Measurements from ENCODE around the gene DNAJC2. TPM values are rescaled to one million over a fixed set of nuclear protein-coding genes. Genes with fewer than 3 reads are reported as not detected.

DNAJC2 gene
- total and polyA plus RNA-seq, 12 donors, result 5.5 to 58.0 (median 20.9) TPM

- peak overlapping the region in 2 of 5 donors; percentile 56 to 69 for H3K27ac ChIP-seq
- intact Hi-C loops (cut with DNase I), result no loop called here
- TF ChIP-seq POLR2A (IDR thresholded peaks at IDR 0.05), result no peak
- no peak for TF ChIP-seq CTCF (IDR thresholded peaks at IDR 0.05)
- no peaks in the 10 kb centered on the region for H3K9me3 ChIP-seq (replicated peaks in 1 of 3)
- peaks cover 5% of the 10 kb centered on the region in 2 donors for H3K4me1 ChIP-seq (replicated peaks in 1 of 2)
- H3K36me3 ChIP-seq (replicated peaks in 1 of 2), result peaks cover 0 to 61% of the 10 kb centered on the region in 2 donors
- H3K27me3 ChIP-seq, result no peaks in the 10 kb centered on the region
- no peak for DNase-seq
- 71 to 77% (median 76%) methylated on average over 8 of the region's 8 CpGs for WGBS, 4 donors
- no peak overlapping the region for H3K4me3 ChIP-seq
Measured at GRCh38 chr7:103325744-103326143, 18.8 kb downstream of the DNAJC2 start.

- peak overlapping the region in 3 of 5 donors; percentile 7 to 15 (median 11) for H3K27ac ChIP-seq
- intact Hi-C loops (cut with DNase I), result no loop called here
- DNase-seq, result peak in 3 of 7 donors; percentile 13 to 28 (median 21)
- peaks cover 0 to 8% of the 10 kb centered on the region in 2 donors for H3K4me1 ChIP-seq (replicated peaks in 1 of 2)
- no peak overlapping the region for H3K4me3 ChIP-seq
- no peaks in the 10 kb centered on the region for H3K27me3 ChIP-seq
- peaks cover 0 to 97% of the 10 kb centered on the region in 2 donors for H3K36me3 ChIP-seq (replicated peaks in 1 of 2)
- no peak for TF ChIP-seq POLR2A (IDR thresholded peaks at IDR 0.05)
- TF ChIP-seq CTCF (IDR thresholded peaks at IDR 0.05), result no peak
- no peaks in the 10 kb centered on the region for H3K9me3 ChIP-seq (replicated peaks in 1 of 3)
Measured at GRCh38 chr7:103317009-103317408, 27.6 kb downstream of the DNAJC2 start.

GRCh38 chr7:103316380-103316941, 28.1 kb downstream of the DNAJC2 start:
- DNase-seq, result no peak
- Histone ChIP-seq H3K9me3 (replicated peaks in 1 of 3) (no peaks in the 10 kb centered on the region), H3K36me3 (replicated peaks in 1 of 2) (peaks cover 0 to 97% of the 10 kb centered on the region in 2 donors), H3K4me1 (replicated peaks in 1 of 2) (peaks cover 0 to 8% of the 10 kb centered on the region in 2 donors), H3K4me3 (no peak overlapping the region), H3K27ac (peak overlapping the region in 2 of 5 donors; percentile 11 to 15), H3K27me3 (no peaks in the 10 kb centered on the region)
- 93 to 97% (median 95%) methylated on average over 2 of the region's 2 CpGs for WGBS, 4 donors
- intact Hi-C loops (cut with DNase I), result no loop called here
- TF ChIP-seq POLR2A (IDR thresholded peaks at IDR 0.05), result no peak
- no peak for TF ChIP-seq CTCF (IDR thresholded peaks at IDR 0.05)

GRCh38 chr7:103314852-103315251, 29.7 kb downstream of the DNAJC2 start:
- intact Hi-C loops (cut with DNase I), result no loop called here
- H3K4me1 ChIP-seq (replicated peaks in 1 of 2), result peaks cover 0 to 8% of the 10 kb centered on the region in 2 donors
- DNase-seq, result no peak
- H3K9me3 ChIP-seq (replicated peaks in 1 of 3), result no peaks in the 10 kb centered on the region
- no peak overlapping the region for H3K27ac ChIP-seq
- peaks cover 0 to 97% of the 10 kb centered on the region in 2 donors for H3K36me3 ChIP-seq (replicated peaks in 1 of 2)
- H3K4me3 ChIP-seq, result no peak overlapping the region
- TF ChIP-seq POLR2A (IDR thresholded peaks at IDR 0.05), result no peak
- no peak for TF ChIP-seq CTCF (IDR thresholded peaks at IDR 0.05)
- H3K27me3 ChIP-seq, result no peaks in the 10 kb centered on the region
- 74 to 87% (median 85%) methylated on average over 2 of the region's 2 CpGs for WGBS, 4 donors

All from adrenal gland (tissue), 12 donors.